ENCODE measurements around the gene CDH4.

GRCh38 chr20:61884571-61885389 is 632.7 kb downstream of the CDH4 start:
- TF ChIP-seq POLR2A (IDR thresholded peaks at IDR 0.05; ENCODE audit: low read depth, low read length) (no peak), CTCF (IDR thresholded peaks at IDR 0.05; ENCODE audit: extremely low read depth in 1 of 2, insufficient read depth in 1 of 2, low read depth in 1 of 2, low read length in 2 of 2) (no peak), EZH2 (IDR thresholded peaks at IDR 0.05; ENCODE audit: borderline replicate concordance, low read depth, low read length, severe bottlenecking) (no peak), POLR2AphosphoS5 (IDR thresholded peaks at IDR 0.05; ENCODE audit: insufficient read depth, low read depth, low read length) (no peak), GATA2 (IDR thresholded peaks at IDR 0.05; ENCODE audit: insufficient read depth, insufficient read length, low read depth, low read length) (no peak), JUN (IDR thresholded peaks at IDR 0.05; ENCODE audit: borderline replicate concordance, insufficient read depth, insufficient read length, low read depth) (no peak), MYC (IDR thresholded peaks at IDR 0.05; ENCODE audit: low read depth, low read length) (no peak), MAX (IDR thresholded peaks at IDR 0.05; ENCODE audit: insufficient read depth, insufficient read length) (no peak)

Data from endothelial cell of umbilical vein (primary cell).